HG03432 (cell line): ENCODE results near the gene PI4KA.

Source experiments
- ATAC-seq: cut with Tn5 transposase; IDR thresholded peaks from one replicate; pipeline ENCODE4 v1.9.1; 2021; ENCODE audit warnings: mild to moderate bottlenecking, moderate library complexity; ENCODE audit not compliant: unreplicated experiment

PI4KA gene

GRCh38 chr22:20819471-20819870 lies 39.1 kb downstream of the PI4KA start:
- ATAC-seq = no peak

GRCh38 chr22:20818471-20818870 lies 40.1 kb downstream of the PI4KA start:
- no peak for ATAC-seq

- no peak for ATAC-seq
Observed at GRCh38 chr22:20816559-20816958, 42.1 kb downstream of the PI4KA start.

- ATAC-seq = no peak
Observed at GRCh38 chr22:20815477-20816050, 43.0 kb downstream of the PI4KA start.

GRCh38 chr22:20814221-20814808 lies 44.3 kb downstream of the PI4KA start:
- ATAC-seq = no peak

GRCh38 chr22:20813056-20813455 lies 45.6 kb downstream of the PI4KA start:
- no peak for ATAC-seq

- no peak for ATAC-seq
Observed at GRCh38 chr22:20811971-20812660, 46.5 kb downstream of the PI4KA start.

GRCh38 chr22:20811171-20811570 lies 47.4 kb downstream of the PI4KA start:
- ATAC-seq = no peak

GRCh38 chr22:20810645-20811044 lies 48.0 kb downstream of the PI4KA start:
- no peak for ATAC-seq

- no peak for ATAC-seq
Observed at GRCh38 chr22:20809538-20810185, 48.9 kb downstream of the PI4KA start.

- no peak for ATAC-seq
Observed at GRCh38 chr22:20808844-20809243, 49.8 kb downstream of the PI4KA start.

- no peak for ATAC-seq
Observed at GRCh38 chr22:20807315-20807752, 51.3 kb downstream of the PI4KA start.

GRCh38 chr22:20805972-20806471 lies 52.6 kb downstream of the PI4KA start:
- no peak for ATAC-seq

GRCh38 chr22:20804650-20805049 lies 54.0 kb downstream of the PI4KA start:
- no peak for ATAC-seq

- ATAC-seq = no peak
Observed at GRCh38 chr22:20803696-20804324, 54.8 kb downstream of the PI4KA start.

GRCh38 chr22:20802922-20803553 lies 55.6 kb downstream of the PI4KA start:
- ATAC-seq = no peak

GRCh38 chr22:20802452-20802851 lies 56.2 kb downstream of the PI4KA start:
- ATAC-seq = no peak

GRCh38 chr22:20799449-20799848 lies 59.2 kb downstream of the PI4KA start:
- ATAC-seq = no peak

GRCh38 chr22:20798974-20799373 lies 59.6 kb downstream of the PI4KA start:
- no peak for ATAC-seq

GRCh38 chr22:20798218-20798617 lies 60.4 kb downstream of the PI4KA start:
- ATAC-seq = no peak

GRCh38 chr22:20796731-20797130 lies 61.9 kb downstream of the PI4KA start:
- ATAC-seq = no peak
